Measurements from ENCODE around the gene ESR2. TPM values are rescaled to one million over a fixed set of nuclear protein-coding genes. Genes with fewer than 3 reads are reported as not detected.
A peak's percentile ranks its signal among the peaks of the same experiment; 100 is the strongest.
"Not testable (repeated sequence)": the region's sequence is repeated elsewhere in the genome, so short reads cannot be mapped to it uniquely, and the experiment has no call there.

The ESR2 gene
- polyA plus RNA-seq, 4 donors = 0.19 to 0.58 TPM; not detected in 2

- DNase-seq = no peak
- Histone ChIP-seq H3K9me3 (ENCODE audit: control insufficient read depth in 2 of 2, insufficient read depth in 1 of 2, low read depth in 1 of 2, low read length in 1 of 2) (no peaks in the 10 kb centered on the region), H3K4me3 (ENCODE audit: low read depth in 1 of 3, low read length in 3 of 3) (no peak overlapping the region), H3K36me3 (ENCODE audit: control insufficient read depth in 3 of 3, insufficient read depth in 2 of 3, low read depth in 1 of 3, low read length in 3 of 3) (no peaks in the 10 kb centered on the region), H3K27ac (ENCODE audit: low read depth in 1 of 3, low read length in 2 of 3) (no peak overlapping the region), H3K4me1 (ENCODE audit: control insufficient read depth in 3 of 3, insufficient read depth in 2 of 3, low read depth in 1 of 3, low read length in 2 of 3) (no peaks in the 10 kb centered on the region), H3K27me3 (ENCODE audit: control insufficient read depth in 3 of 3, insufficient read depth in 3 of 3, low read length in 3 of 3) (no peaks in the 10 kb centered on the region)
- FAIRE-seq = peak; percentile 70
- WGBS, 3 donors = 4 to 15% (median 14%) methylated on average over 1 of the region's 1 CpG
Observed at GRCh38 chr14:64324461-64324860, 30.3 kb upstream of the ESR2 start.

DNA sequence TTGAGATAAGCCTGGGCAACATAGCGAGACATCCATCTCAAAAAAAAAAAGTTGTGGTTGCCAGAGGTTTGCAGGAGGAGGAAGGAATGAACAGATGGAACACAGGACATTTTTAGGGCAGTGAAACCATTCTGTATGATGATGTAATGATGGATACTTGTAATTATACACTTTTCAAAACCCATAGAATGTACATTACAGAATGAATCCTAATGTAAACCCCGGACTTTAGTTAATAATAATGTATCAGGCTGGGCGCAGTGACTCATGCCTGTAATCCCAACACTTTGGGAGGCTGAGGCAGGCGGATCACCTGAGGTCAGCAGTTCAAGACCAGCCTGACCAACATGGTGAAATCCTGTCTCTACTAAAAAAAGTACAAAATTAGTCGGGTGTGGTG lies 26.2 kb upstream of the ESR2 start:
- not testable (repeated sequence) for H3K4me1 ChIP-seq (ENCODE audit: control insufficient read depth in 3 of 3, insufficient read depth in 2 of 3, low read depth in 1 of 3, low read length in 2 of 3); H3K36me3 ChIP-seq (ENCODE audit: control insufficient read depth in 3 of 3, insufficient read depth in 2 of 3, low read depth in 1 of 3, low read length in 3 of 3); DNase-seq; H3K4me3 ChIP-seq (ENCODE audit: low read depth in 1 of 3, low read length in 3 of 3); FAIRE-seq; H3K27ac ChIP-seq (ENCODE audit: low read depth in 1 of 3, low read length in 2 of 3); H3K27me3 ChIP-seq (ENCODE audit: control insufficient read depth in 3 of 3, insufficient read depth in 3 of 3, low read length in 3 of 3); H3K9me3 ChIP-seq (ENCODE audit: control insufficient read depth in 2 of 2, insufficient read depth in 1 of 2, low read depth in 1 of 2, low read length in 1 of 2)
- WGBS, 3 donors = 68 to 82% (median 71%) methylated on average over 5 of the region's 5 CpGs

GRCh38 chr14:64318695-64319094 lies 24.5 kb upstream of the ESR2 start:
- DNase-seq; H3K4me3 ChIP-seq (ENCODE audit: low read depth in 1 of 3, low read length in 3 of 3); H3K9me3 ChIP-seq (ENCODE audit: control insufficient read depth in 2 of 2, insufficient read depth in 1 of 2, low read depth in 1 of 2, low read length in 1 of 2); H3K4me1 ChIP-seq (ENCODE audit: control insufficient read depth in 3 of 3, insufficient read depth in 2 of 3, low read depth in 1 of 3, low read length in 2 of 3); H3K27ac ChIP-seq (ENCODE audit: low read depth in 1 of 3, low read length in 2 of 3); FAIRE-seq; H3K36me3 ChIP-seq (ENCODE audit: control insufficient read depth in 3 of 3, insufficient read depth in 2 of 3, low read depth in 1 of 3, low read length in 3 of 3); H3K27me3 ChIP-seq (ENCODE audit: control insufficient read depth in 3 of 3, insufficient read depth in 3 of 3, low read length in 3 of 3): not testable (repeated sequence)
- 47 to 74% (median 55%) methylated on average over 1 of the region's 1 CpG for WGBS, 3 donors

DNA sequence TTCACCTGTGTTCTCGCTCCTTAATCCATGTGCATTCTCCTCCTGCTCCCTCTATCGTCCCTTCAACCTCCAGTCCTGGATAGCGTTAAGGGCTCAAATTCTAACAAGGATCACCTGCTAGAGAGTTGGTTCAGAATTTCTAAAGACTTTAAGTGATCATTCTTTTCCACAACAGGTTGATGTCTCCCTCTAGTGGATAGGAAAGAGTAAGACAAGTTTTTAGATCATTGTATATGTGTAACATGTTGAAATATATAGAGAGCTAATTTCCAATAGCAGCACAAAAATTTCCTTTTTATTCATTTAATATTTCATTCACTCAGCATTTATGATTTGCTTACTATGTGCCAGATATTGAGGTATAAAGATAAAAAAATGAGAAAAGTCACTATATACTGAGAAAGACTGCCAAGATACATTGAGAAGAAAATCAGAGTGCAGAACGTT lies 9.3 kb upstream of the ESR2 start:
- Histone ChIP-seq H3K9me3 (ENCODE audit: control insufficient read depth in 2 of 2, insufficient read depth in 1 of 2, low read depth in 1 of 2, low read length in 1 of 2) (no peaks in the 10 kb centered on the region), H3K27me3 (ENCODE audit: control insufficient read depth in 3 of 3, insufficient read depth in 3 of 3, low read length in 3 of 3) (no peaks in the 10 kb centered on the region), H3K4me1 (ENCODE audit: control insufficient read depth in 3 of 3, insufficient read depth in 2 of 3, low read depth in 1 of 3, low read length in 2 of 3) (no peaks in the 10 kb centered on the region), H3K4me3 (ENCODE audit: low read depth in 1 of 3, low read length in 3 of 3) (no peak overlapping the region), H3K36me3 (ENCODE audit: control insufficient read depth in 3 of 3, insufficient read depth in 2 of 3, low read depth in 1 of 3, low read length in 3 of 3) (no peaks in the 10 kb centered on the region), H3K27ac (ENCODE audit: low read depth in 1 of 3, low read length in 2 of 3) (no peak overlapping the region)
- FAIRE-seq (peak; percentile 62), DNase-seq (peak; percentile 63 to 64)
- WGBS, 3 donors = 20 to 26% (median 23%) methylated on average over 4 of the region's 4 CpGs

- Histone ChIP-seq H3K4me1 (ENCODE audit: control insufficient read depth in 3 of 3, insufficient read depth in 2 of 3, low read depth in 1 of 3, low read length in 2 of 3) (peaks cover 0 to 8% (median 3%) of the 10 kb centered on the region in 3 donors), H3K27ac (ENCODE audit: low read depth in 1 of 3, low read length in 2 of 3) (no peak overlapping the region), H3K9me3 (ENCODE audit: control insufficient read depth in 2 of 2, insufficient read depth in 1 of 2, low read depth in 1 of 2, low read length in 1 of 2) (no peaks in the 10 kb centered on the region), H3K36me3 (ENCODE audit: control insufficient read depth in 3 of 3, insufficient read depth in 2 of 3, low read depth in 1 of 3, low read length in 3 of 3) (no peaks in the 10 kb centered on the region), H3K4me3 (ENCODE audit: low read depth in 1 of 3, low read length in 3 of 3) (no peak overlapping the region), H3K27me3 (ENCODE audit: control insufficient read depth in 3 of 3, insufficient read depth in 3 of 3, low read length in 3 of 3) (peaks cover 0 to 10% (median 0%) of the 10 kb centered on the region in 3 donors)
- 85 to 86% (median 86%) methylated on average over 1 of the region's 1 CpG for WGBS, 3 donors
- FAIRE-seq (no peak), DNase-seq (no peak)
Observed at GRCh38 chr14:64298773-64299172, 4.6 kb upstream of the ESR2 start.

GRCh38 chr14:64296561-64296960 lies 2.4 kb upstream of the ESR2 start:
- Histone ChIP-seq H3K9me3 (ENCODE audit: control insufficient read depth in 2 of 2, insufficient read depth in 1 of 2, low read depth in 1 of 2, low read length in 1 of 2) (no peaks in the 10 kb centered on the region), H3K4me3 (ENCODE audit: low read depth in 1 of 3, low read length in 3 of 3) (no peak overlapping the region), H3K4me1 (ENCODE audit: control insufficient read depth in 3 of 3, insufficient read depth in 2 of 3, low read depth in 1 of 3, low read length in 2 of 3) (peaks cover 0 to 10% (median 3%) of the 10 kb centered on the region in 3 donors), H3K27me3 (ENCODE audit: control insufficient read depth in 3 of 3, insufficient read depth in 3 of 3, low read length in 3 of 3) (peaks cover 0 to 11% (median 2%) of the 10 kb centered on the region in 3 donors), H3K36me3 (ENCODE audit: control insufficient read depth in 3 of 3, insufficient read depth in 2 of 3, low read depth in 1 of 3, low read length in 3 of 3) (no peaks in the 10 kb centered on the region), H3K27ac (ENCODE audit: low read depth in 1 of 3, low read length in 2 of 3) (no peak overlapping the region)
- DNase-seq (no peak), FAIRE-seq (no peak)

GRCh38 chr14:64294672-64295413 lies 672 bp upstream of the ESR2 start:
- FAIRE-seq (no peak), DNase-seq (peak; percentile 39 to 82)
- no peaks in the 10 kb centered on the region for H3K9me3 ChIP-seq (ENCODE audit: control insufficient read depth in 2 of 2, insufficient read depth in 1 of 2, low read depth in 1 of 2, low read length in 1 of 2)
- H3K27ac ChIP-seq (ENCODE audit: low read depth in 1 of 3, low read length in 2 of 3) = peak overlapping the region in 1 of 3 donors; percentile 2
- H3K27me3 ChIP-seq (ENCODE audit: control insufficient read depth in 3 of 3, insufficient read depth in 3 of 3, low read length in 3 of 3) = peaks cover 0 to 11% (median 2%) of the 10 kb centered on the region in 3 donors
- 3 to 8% (median 5%) methylated on average over 18 to 20 of the region's 20 CpGs for WGBS, 3 donors
- H3K4me1 ChIP-seq (ENCODE audit: control insufficient read depth in 3 of 3, insufficient read depth in 2 of 3, low read depth in 1 of 3, low read length in 2 of 3) = peaks cover 0 to 10% (median 3%) of the 10 kb centered on the region in 3 donors
- no peaks in the 10 kb centered on the region for H3K36me3 ChIP-seq (ENCODE audit: control insufficient read depth in 3 of 3, insufficient read depth in 2 of 3, low read depth in 1 of 3, low read length in 3 of 3)
- peak overlapping the region in 2 of 3 donors; percentile 29 to 30 for H3K4me3 ChIP-seq (ENCODE audit: low read depth in 1 of 3, low read length in 3 of 3)

- H3K27ac ChIP-seq (ENCODE audit: low read depth in 1 of 3, low read length in 2 of 3) = no peak overlapping the region
- DNase-seq = no peak
- H3K36me3 ChIP-seq (ENCODE audit: control insufficient read depth in 3 of 3, insufficient read depth in 2 of 3, low read depth in 1 of 3, low read length in 3 of 3) = no peaks in the 10 kb centered on the region
- no peak overlapping the region for H3K4me3 ChIP-seq (ENCODE audit: low read depth in 1 of 3, low read length in 3 of 3)
- peaks cover 0 to 10% (median 3%) of the 10 kb centered on the region in 3 donors for H3K4me1 ChIP-seq (ENCODE audit: control insufficient read depth in 3 of 3, insufficient read depth in 2 of 3, low read depth in 1 of 3, low read length in 2 of 3)
- no peaks in the 10 kb centered on the region for H3K9me3 ChIP-seq (ENCODE audit: control insufficient read depth in 2 of 2, insufficient read depth in 1 of 2, low read depth in 1 of 2, low read length in 1 of 2)
- 77 to 90% (median 78%) methylated on average over 3 of the region's 3 CpGs for WGBS, 3 donors
- no peak for FAIRE-seq
- H3K27me3 ChIP-seq (ENCODE audit: control insufficient read depth in 3 of 3, insufficient read depth in 3 of 3, low read length in 3 of 3) = peaks cover 0 to 11% (median 2%) of the 10 kb centered on the region in 3 donors
Observed at GRCh38 chr14:64292197-64292596, 2.0 kb downstream of the ESR2 start.

Data from small intestine (tissue), 7 donors.